NT2/D1 (cell line): ENCODE data around the gene PRDM10.

Experiments
- DNase-seq: peaks from one replicate; pipeline ENCODE4 v3.0.0-alpha.2; 2011; ENCODE audit warnings: low read depth, low spot score
- H3K27me3 ChIP-seq: 2 replicates; pipeline ENCODE4 v1.6.0; 2011; ENCODE audit warnings: mild to moderate bottlenecking; ENCODE audit not compliant: insufficient read length, insufficient read depth
- H3K36me3 ChIP-seq: 2 replicates; pipeline ENCODE4 v1.6.1; 2011; ENCODE audit warnings: mild to moderate bottlenecking, low read length, mixed read lengths; ENCODE audit not compliant: insufficient read depth, insufficient read length
- H3K4me1 ChIP-seq: 2 replicates; pipeline ENCODE4 v1.5.1; 2011; ENCODE audit not compliant: insufficient read depth, insufficient read length
- H3K4me3 ChIP-seq: 2 replicates; pipeline ENCODE4 v1.5.1; 2011; ENCODE audit warnings: low read depth; ENCODE audit not compliant: insufficient read length
- H3K9ac ChIP-seq: 2 replicates; pipeline ENCODE4 v1.6.0; 2011; ENCODE audit warnings: low read depth; ENCODE audit not compliant: insufficient read length
- H3K9me3 ChIP-seq: 2 replicates; pipeline ENCODE4 v1.5.1; 2011; ENCODE audit warnings: mild to moderate bottlenecking, low read length; ENCODE audit not compliant: insufficient read depth
- SUZ12 ChIP-seq: IDR thresholded peaks from 2 replicates; pipeline ENCODE4 v1.6.1; 2011; ENCODE audit not compliant: insufficient read length, insufficient read depth; ENCODE audit errors: extremely low read depth
- YY1 ChIP-seq: IDR thresholded peaks from 2 replicates; pipeline ENCODE4 v1.6.1; 2011; ENCODE audit not compliant: insufficient read length, insufficient read depth
- ZNF274 ChIP-seq: IDR thresholded peaks from 2 replicates; pipeline ENCODE4 v1.6.1; 2011; ENCODE audit warnings: mild to moderate bottlenecking, low read depth, low read length

PRDM10 gene

GRCh38 chr11:129950101-129951091, 52.2 kb downstream of the PRDM10 start:
- Histone ChIP-seq H3K9ac (no peak overlapping the region), H3K4me1 (peaks cover 8% of the 10 kb centered on the region), H3K27me3 (no peaks in the 10 kb centered on the region), H3K36me3 (peaks cover 15% of the 10 kb centered on the region), H3K9me3 (no peaks in the 10 kb centered on the region), H3K4me3 (no peak overlapping the region)
- DNase-seq: no peak
- no peak for TF ChIP-seq ZNF274
- TF ChIP-seq YY1: no peak
- no peak for TF ChIP-seq SUZ12

GRCh38 chr11:129948926-129949466, 53.6 kb downstream of the PRDM10 start:
- no peak for TF ChIP-seq YY1
- Histone ChIP-seq H3K36me3 (peaks cover 16% of the 10 kb centered on the region), H3K27me3 (no peaks in the 10 kb centered on the region), H3K9me3 (no peaks in the 10 kb centered on the region), H3K4me1 (peaks cover 8% of the 10 kb centered on the region), H3K4me3 (no peak overlapping the region), H3K9ac (no peak overlapping the region)
- no peak for DNase-seq

- H3K4me1 ChIP-seq: peaks cover 8% of the 10 kb centered on the region
- TF ChIP-seq ZNF274 (no peak), SUZ12 (no peak), YY1 (no peak)
Measured at GRCh38 chr11:129947474-129947873, 55.2 kb downstream of the PRDM10 start.

GRCh38 chr11:129946965-129947364, 55.7 kb downstream of the PRDM10 start:
- Histone ChIP-seq H3K9me3 (no peaks in the 10 kb centered on the region), H3K4me3 (no peak overlapping the region), H3K4me1 (peaks cover 8% of the 10 kb centered on the region), H3K36me3 (peaks cover 24% of the 10 kb centered on the region), H3K27me3 (no peaks in the 10 kb centered on the region), H3K9ac (peak overlapping the region; percentile 27)
- TF ChIP-seq YY1 (no peak), SUZ12 (no peak), ZNF274 (no peak)
- no peak for DNase-seq

More at GRCh38 chr11:129947474-129947873, 55.2 kb downstream of the PRDM10 start:
- H3K4me3 ChIP-seq: no peak overlapping the region
- H3K9me3 ChIP-seq: no peaks in the 10 kb centered on the region
- no peak for DNase-seq
- peaks cover 19% of the 10 kb centered on the region for H3K36me3 ChIP-seq
- no peak overlapping the region for H3K9ac ChIP-seq
- no peaks in the 10 kb centered on the region for H3K27me3 ChIP-seq

GRCh38 chr11:129946256-129946655, 56.4 kb downstream of the PRDM10 start:
- Histone ChIP-seq H3K36me3 (peaks cover 30% of the 10 kb centered on the region), H3K27me3 (no peaks in the 10 kb centered on the region), H3K9me3 (no peaks in the 10 kb centered on the region), H3K4me3 (no peak overlapping the region), H3K4me1 (peaks cover 8% of the 10 kb centered on the region), H3K9ac (peak overlapping the region; percentile 27)
- TF ChIP-seq ZNF274 (no peak), YY1 (no peak), SUZ12 (no peak)
- no peak for DNase-seq

GRCh38 chr11:129945373-129945772, 57.3 kb downstream of the PRDM10 start:
- H3K4me1 ChIP-seq: peaks cover 8% of the 10 kb centered on the region
- peaks cover 30% of the 10 kb centered on the region for H3K36me3 ChIP-seq
- no peak overlapping the region for H3K4me3 ChIP-seq
- H3K9me3 ChIP-seq: no peaks in the 10 kb centered on the region
- H3K27me3 ChIP-seq: no peaks in the 10 kb centered on the region
- TF ChIP-seq ZNF274: no peak
- TF ChIP-seq SUZ12: no peak
- no peak for TF ChIP-seq YY1
- H3K9ac ChIP-seq: no peak overlapping the region
- no peak for DNase-seq

DNA sequence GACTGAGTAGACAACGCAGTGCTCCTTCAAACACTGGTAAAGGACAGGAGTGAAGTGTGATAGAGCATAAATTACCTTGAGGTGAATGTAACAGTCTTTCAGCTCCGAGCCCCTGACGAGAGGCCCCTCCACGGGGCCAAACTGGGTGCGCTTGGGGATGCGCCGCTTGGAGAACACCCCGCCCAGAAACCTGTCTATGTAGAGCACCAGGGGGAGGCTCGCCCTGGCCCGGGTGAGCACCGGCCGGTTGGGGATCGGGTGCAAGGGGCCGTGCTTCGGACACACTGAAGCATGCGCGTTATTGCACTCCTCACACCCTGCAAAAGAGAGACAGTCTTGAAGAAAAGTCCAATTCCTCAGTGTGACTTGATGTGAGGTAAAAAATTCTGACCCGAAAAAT, 57.9 kb downstream of the PRDM10 start:
- Histone ChIP-seq H3K4me3 (no peak overlapping the region), H3K9ac (no peak overlapping the region), H3K36me3 (peaks cover 34% of the 10 kb centered on the region), H3K9me3 (no peaks in the 10 kb centered on the region), H3K27me3 (no peaks in the 10 kb centered on the region), H3K4me1 (peaks cover 8% of the 10 kb centered on the region)
- DNase-seq: no peak
- no peak for TF ChIP-seq ZNF274
- no peak for TF ChIP-seq YY1
- no peak for TF ChIP-seq SUZ12

- H3K9me3 ChIP-seq: no peaks in the 10 kb centered on the region
- no peak overlapping the region for H3K9ac ChIP-seq
- no peak overlapping the region for H3K4me3 ChIP-seq
- H3K36me3 ChIP-seq: peaks cover 38% of the 10 kb centered on the region
- no peaks in the 10 kb centered on the region for H3K27me3 ChIP-seq
- no peak for DNase-seq
- TF ChIP-seq YY1 (no peak), ZNF274 (no peak), SUZ12 (no peak)
- H3K4me1 ChIP-seq: peaks cover 8% of the 10 kb centered on the region
Measured at GRCh38 chr11:129943036-129943435, 59.6 kb downstream of the PRDM10 start.
